ENCODE data around the gene ZNF726.
"Not testable (repeated sequence)": the region's sequence is repeated elsewhere in the genome, so short reads cannot be mapped to it uniquely, and the experiment has no call there.

ZNF726 gene

GRCh38 chr19:23914402-23915286 lies at the start of gene ZNF726:
ZNF726 (plus strand) TSS chr19:23914886; CDS start chr19:23914995, 109 bp downstream.
- peak; percentile 85 to 93 for DNase-seq
- H3K4me3 Mint-ChIP-seq: peak within 1 kb of the TSS; percentile 94 to 97
- peak within 1 kb of the TSS; percentile 100 for H3K27ac Mint-ChIP-seq
- H3K27me3 Mint-ChIP-seq: no peaks in the 10 kb centered on the region
- ATAC-seq: peak; percentile 99
- H3K4me1 Mint-ChIP-seq: peaks cover 19% of the 10 kb centered on the region
- peaks cover 9 to 10% of the 10 kb centered on the region in 2 donors for H3K9me3 Mint-ChIP-seq

DNA sequence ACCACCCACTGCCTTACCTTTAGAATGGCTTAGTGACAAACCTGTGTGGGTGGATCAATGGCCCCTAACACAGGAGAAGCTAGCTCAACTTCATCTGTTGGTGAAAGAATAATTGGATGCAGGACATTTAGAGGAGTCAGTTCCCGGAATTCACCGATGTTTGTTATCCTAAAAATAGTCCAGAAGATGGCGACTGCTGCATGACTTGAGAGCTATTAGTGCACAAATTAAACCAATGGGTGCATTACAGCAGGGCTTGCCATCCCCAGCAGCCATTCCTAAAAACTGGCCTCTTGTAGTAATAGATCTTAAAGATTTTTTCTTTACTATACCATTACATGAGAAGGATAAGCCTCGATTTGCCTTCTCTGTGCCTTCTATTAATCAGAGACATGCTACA lies 46.8 kb upstream of the ZNF726 start:
- no peak for DNase-seq
- Mint-ChIP-seq H3K4me1 (no peaks in the 10 kb centered on the region), H3K4me3 (no peak overlapping the region), H3K27ac (no peak overlapping the region), H3K27me3 (no peaks in the 10 kb centered on the region), H3K9me3 (peaks cover 5 to 52% of the 10 kb centered on the region in 2 donors)
- ATAC-seq: no peak

DNA sequence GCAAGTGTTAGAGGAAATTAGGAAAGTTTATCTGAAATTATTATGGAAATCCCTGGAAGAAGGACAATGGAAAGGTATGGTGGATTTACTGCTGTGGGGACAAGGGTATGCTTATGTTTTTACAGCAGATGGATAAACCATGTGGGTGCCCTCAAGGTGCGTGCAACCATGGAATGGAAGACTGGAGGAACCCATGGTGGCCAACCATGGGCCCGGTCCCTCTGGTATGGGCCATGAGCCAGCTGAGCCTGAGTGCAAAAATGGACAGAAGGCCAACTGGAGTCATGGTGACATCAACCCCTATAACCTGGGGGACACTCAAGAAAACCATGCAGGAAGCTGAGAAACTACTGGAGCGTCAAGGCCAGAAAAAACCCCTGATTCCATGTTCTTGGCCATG lies 46.1 kb upstream of the ZNF726 start:
- no peak for ATAC-seq
- H3K4me3 Mint-ChIP-seq: no peak overlapping the region
- no peaks in the 10 kb centered on the region for H3K4me1 Mint-ChIP-seq
- DNase-seq: no peak
- H3K27me3 Mint-ChIP-seq: no peaks in the 10 kb centered on the region
- no peak overlapping the region for H3K27ac Mint-ChIP-seq
- peaks cover 5 to 49% of the 10 kb centered on the region in 2 donors for H3K9me3 Mint-ChIP-seq

DNA sequence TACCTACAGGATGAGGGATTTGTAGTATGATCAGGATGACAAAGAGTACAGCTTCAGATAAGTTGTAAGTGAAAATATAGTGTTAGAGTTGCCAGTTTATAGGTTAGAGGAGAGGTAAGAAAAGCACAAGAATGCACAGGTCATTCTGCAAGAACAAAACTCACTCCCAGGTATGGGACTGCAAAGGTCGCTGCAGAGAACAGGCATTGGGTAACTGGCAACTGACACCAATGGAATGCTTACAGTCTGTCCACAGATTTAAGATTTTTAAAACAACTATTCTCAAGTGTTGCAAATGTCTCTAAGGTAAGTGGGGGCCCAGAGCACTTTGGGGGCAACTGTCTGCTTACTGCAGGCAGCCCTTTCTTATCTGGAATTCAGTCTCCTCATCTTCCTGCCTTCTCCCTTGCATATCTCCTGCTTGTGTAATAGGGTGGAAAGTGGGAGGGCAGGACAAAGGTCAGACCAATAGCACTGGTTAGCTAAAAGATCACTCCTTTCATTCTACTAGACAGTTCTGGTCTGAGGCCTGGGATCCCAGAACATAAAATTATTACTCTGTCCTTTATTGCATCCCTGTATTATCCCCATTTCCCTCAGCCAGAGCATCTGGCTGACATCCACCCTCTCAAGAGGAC lies 42.3 kb upstream of the ZNF726 start:
- Mint-ChIP-seq H3K27ac (no peak overlapping the region), H3K4me1 (no peaks in the 10 kb centered on the region), H3K9me3 (peaks cover 5 to 39% of the 10 kb centered on the region in 2 donors), H3K27me3 (peaks cover 8% of the 10 kb centered on the region), H3K4me3 (no peak overlapping the region)
- DNase-seq (no peak), ATAC-seq (no peak)

DNA sequence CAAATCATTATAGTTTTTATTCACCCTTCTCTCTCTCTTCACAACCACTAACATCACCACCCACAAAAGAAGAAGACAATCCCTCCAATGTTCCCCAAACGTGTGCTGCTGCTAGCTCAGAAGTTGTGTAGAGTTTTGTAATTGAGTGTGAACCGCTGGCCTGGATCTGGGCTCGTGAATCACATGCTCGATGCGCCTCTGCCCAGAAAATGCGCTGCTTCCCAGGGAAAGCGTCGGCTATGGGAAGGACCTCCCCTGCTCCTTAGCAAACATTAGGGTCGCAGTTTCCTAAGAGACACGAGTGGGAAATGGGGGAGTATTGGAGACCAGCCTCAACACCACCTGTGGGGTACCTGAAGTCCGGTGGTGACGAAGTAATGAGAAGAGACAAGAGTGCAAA lies 38.4 kb upstream of the ZNF726 start:
- DNase-seq: no peak
- no peak overlapping the region for H3K4me3 Mint-ChIP-seq
- H3K27me3 Mint-ChIP-seq: peaks cover 41% of the 10 kb centered on the region
- H3K27ac Mint-ChIP-seq: peak overlapping the region in 1 of 2 donors; percentile 72
- no peaks in the 10 kb centered on the region for H3K4me1 Mint-ChIP-seq
- no peak for ATAC-seq
- peaks cover 37 to 51% of the 10 kb centered on the region in 2 donors for H3K9me3 Mint-ChIP-seq

- ATAC-seq, H3K4me1 Mint-ChIP-seq, DNase-seq, H3K4me3 Mint-ChIP-seq: not testable (repeated sequence)
- Mint-ChIP-seq H3K27me3 (peaks cover 41% of the 10 kb centered on the region), H3K27ac (peak overlapping the region in 1 of 2 donors; percentile 72), H3K9me3 (peaks cover 42 to 51% of the 10 kb centered on the region in 2 donors)
Observed at GRCh38 chr19:23876756-23877155, 37.9 kb upstream of the ZNF726 start.

- Mint-ChIP-seq H3K4me3 (no peak overlapping the region), H3K4me1 (no peaks in the 10 kb centered on the region), H3K9me3 (peaks cover 47 to 58% of the 10 kb centered on the region in 2 donors), H3K27me3 (peaks cover 33% of the 10 kb centered on the region), H3K27ac (no peak overlapping the region)
- ATAC-seq (peak; percentile 48), DNase-seq (no peak)
Observed at GRCh38 chr19:23882493-23882892, 32.2 kb upstream of the ZNF726 start.

GRCh38 chr19:23884363-23884762 lies 30.3 kb upstream of the ZNF726 start:
- no peaks in the 10 kb centered on the region for H3K4me1 Mint-ChIP-seq
- DNase-seq (no peak), ATAC-seq (no peak)
- H3K4me3 Mint-ChIP-seq: no peak overlapping the region
- no peak overlapping the region for H3K27ac Mint-ChIP-seq
- H3K9me3 Mint-ChIP-seq: peaks cover 38 to 53% of the 10 kb centered on the region in 2 donors
- H3K27me3 Mint-ChIP-seq: peaks cover 16% of the 10 kb centered on the region

GRCh38 chr19:23887642-23888041 lies 27.0 kb upstream of the ZNF726 start:
- H3K27ac Mint-ChIP-seq: no peak overlapping the region
- no peak for DNase-seq
- ATAC-seq: no peak
- peaks cover 10 to 22% of the 10 kb centered on the region in 2 donors for H3K9me3 Mint-ChIP-seq
- H3K4me1 Mint-ChIP-seq: no peaks in the 10 kb centered on the region
- H3K27me3 Mint-ChIP-seq: no peaks in the 10 kb centered on the region
- H3K4me3 Mint-ChIP-seq: no peak overlapping the region

GRCh38 chr19:23896096-23896495 lies 18.6 kb upstream of the ZNF726 start:
- not testable (repeated sequence) for H3K4me3 Mint-ChIP-seq, H3K27me3 Mint-ChIP-seq, H3K4me1 Mint-ChIP-seq, H3K9me3 Mint-ChIP-seq, ATAC-seq, DNase-seq, H3K27ac Mint-ChIP-seq

GRCh38 chr19:23896912-23897311 lies 17.8 kb upstream of the ZNF726 start:
- no peak for ATAC-seq
- H3K27ac Mint-ChIP-seq: no peak overlapping the region
- no peak overlapping the region for H3K4me3 Mint-ChIP-seq
- H3K4me1 Mint-ChIP-seq: no peaks in the 10 kb centered on the region
- no peaks in the 10 kb centered on the region for H3K27me3 Mint-ChIP-seq
- no peak for DNase-seq
- H3K9me3 Mint-ChIP-seq: peaks cover 6 to 8% of the 10 kb centered on the region in 2 donors

DNA sequence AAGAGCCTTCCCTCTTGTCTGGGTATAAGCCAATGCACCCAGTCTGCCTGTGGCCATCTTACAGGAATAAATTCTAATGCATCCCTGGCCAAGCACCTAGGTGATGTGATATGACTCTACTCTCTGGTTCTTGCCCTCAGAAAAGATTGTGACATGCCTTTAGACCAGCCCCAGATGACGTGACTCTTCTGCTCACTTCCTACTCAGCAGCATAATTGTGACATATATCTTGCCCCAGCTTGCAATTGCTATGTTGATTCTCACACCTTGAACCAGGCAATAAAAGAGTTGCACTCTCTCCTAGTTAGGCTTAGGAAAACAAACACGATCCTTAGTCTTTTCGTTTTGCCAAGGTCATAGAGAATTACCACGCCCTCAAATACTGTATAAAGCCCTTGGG lies 13.3 kb upstream of the ZNF726 start:
- H3K27ac Mint-ChIP-seq: no peak overlapping the region
- no peaks in the 10 kb centered on the region for H3K4me1 Mint-ChIP-seq
- DNase-seq: no peak

DNA sequence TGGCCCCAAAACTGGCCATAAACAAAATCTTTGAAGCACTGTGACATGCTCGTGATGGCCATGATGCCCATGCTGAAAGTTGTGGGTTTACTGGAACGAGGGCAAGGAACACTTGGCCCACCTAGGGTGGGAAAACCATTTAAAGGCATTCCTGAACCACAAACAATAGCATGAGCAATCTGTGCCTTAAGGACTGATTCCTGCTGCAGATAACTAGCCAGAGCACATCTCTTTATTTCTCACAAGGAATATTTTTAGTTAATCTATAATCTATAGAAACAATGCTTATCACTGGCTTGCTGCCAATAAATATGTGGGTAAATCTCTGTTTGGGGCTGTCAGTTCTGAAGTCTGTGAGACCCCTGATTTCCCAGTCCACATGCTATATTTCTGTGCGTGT lies 10.3 kb upstream of the ZNF726 start:
- ATAC-seq: no peak
- Mint-ChIP-seq H3K4me3 (no peak overlapping the region), H3K27me3 (no peaks in the 10 kb centered on the region), H3K9me3 (peaks cover 42 to 46% of the 10 kb centered on the region in 2 donors), H3K27ac (no peak overlapping the region), H3K4me1 (no peaks in the 10 kb centered on the region)
- no peak for DNase-seq

More for the DNA sequence above, 13.3 kb upstream of the ZNF726 start:
- ATAC-seq: no peak
- H3K4me3 Mint-ChIP-seq: no peak overlapping the region
- peaks cover 27 to 28% of the 10 kb centered on the region in 2 donors for H3K9me3 Mint-ChIP-seq
- H3K27me3 Mint-ChIP-seq: no peaks in the 10 kb centered on the region

DNA sequence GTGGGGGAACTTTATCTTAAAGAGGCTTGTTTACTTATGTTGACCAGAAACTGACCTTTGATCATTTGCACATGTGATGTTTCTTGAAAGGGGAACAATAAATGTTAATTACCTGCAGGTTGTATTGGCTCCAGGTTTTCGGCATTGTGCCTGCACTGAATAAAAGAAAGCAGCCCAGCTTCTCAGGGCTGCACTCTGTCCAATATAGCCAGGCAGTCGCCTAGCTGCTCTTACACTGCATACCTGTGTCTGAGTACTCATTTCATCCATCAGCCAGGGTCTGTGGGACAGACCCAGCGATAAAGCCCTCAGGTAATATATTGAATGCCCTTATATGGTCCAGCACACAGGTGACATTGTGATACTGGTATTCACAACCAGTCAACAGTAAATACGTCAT lies 8.9 kb upstream of the ZNF726 start:
- Mint-ChIP-seq H3K4me1 (no peaks in the 10 kb centered on the region), H3K9me3 (peaks cover 42 to 46% of the 10 kb centered on the region in 2 donors), H3K27ac (no peak overlapping the region), H3K4me3 (no peak overlapping the region), H3K27me3 (no peaks in the 10 kb centered on the region)
- no peak for ATAC-seq
- no peak for DNase-seq

DNA sequence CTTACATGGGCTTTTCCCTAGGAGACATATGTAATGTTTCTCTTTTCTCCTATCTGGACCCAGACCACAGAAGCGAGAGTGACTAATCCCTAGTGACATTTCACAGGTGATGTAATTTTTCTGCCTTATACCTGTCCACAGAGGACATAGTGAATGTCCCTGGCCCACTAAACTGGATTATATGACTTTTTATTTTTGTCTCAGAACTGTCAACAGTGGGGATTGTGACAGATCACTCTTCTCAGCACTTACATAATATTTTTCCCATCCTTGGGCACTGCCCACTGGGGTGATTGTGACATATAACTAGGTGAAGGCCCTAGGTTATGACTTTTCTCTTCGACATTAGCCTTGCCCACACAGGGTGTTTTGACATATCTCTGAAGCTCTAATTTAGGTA lies 7.9 kb upstream of the ZNF726 start:
- H3K9me3 Mint-ChIP-seq: peaks cover 42 to 46% of the 10 kb centered on the region in 2 donors
- no peaks in the 10 kb centered on the region for H3K4me1 Mint-ChIP-seq
- DNase-seq: no peak
- ATAC-seq: no peak
- no peaks in the 10 kb centered on the region for H3K27me3 Mint-ChIP-seq
- no peak overlapping the region for H3K27ac Mint-ChIP-seq
- H3K4me3 Mint-ChIP-seq: no peak overlapping the region

- Mint-ChIP-seq H3K4me3 (no peak overlapping the region), H3K27ac (no peak overlapping the region), H3K9me3 (peaks cover 42 to 47% of the 10 kb centered on the region in 2 donors), H3K27me3 (no peaks in the 10 kb centered on the region), H3K4me1 (no peaks in the 10 kb centered on the region)
- no peak for ATAC-seq
- no peak for DNase-seq
Observed at GRCh38 chr19:23908165-23908564, 6.5 kb upstream of the ZNF726 start.
